Astrocyte of the cerebellum (primary cell): Measurements from ENCODE around the gene DDR2.

ENCODE experiments used
- DNase-seq: peaks from one replicate; pipeline ENCODE4 v3.0.0-alpha.2; 2011; ENCODE audit warnings: low read depth
- H3K4me3 ChIP-seq: 2 replicates; pipeline ENCODE4 v1.5.1; 2011; ENCODE audit warnings: mild to moderate bottlenecking, low read depth, low read length, moderate library complexity
- CTCF ChIP-seq: IDR thresholded peaks from 2 replicates; pipeline ENCODE4 v1.5.1; 2012; ENCODE audit warnings: low read length, low read depth, moderate library complexity, mild to moderate bottlenecking; ENCODE audit errors: missing control alignments
- in situ Hi-C: cut with HindIII; loops from 2 replicates; pipeline ENCODE4 v1.10.0; 2017; ENCODE audit warnings: low sequenced_read_pairs

The DDR2 gene

GRCh38 chr1:162717548-162718184 lies 85.4 kb downstream of the DDR2 start:
- no peak for DNase-seq
- no peak for TF ChIP-seq CTCF
- in situ Hi-C loops, result no loop called here
- H3K4me3 ChIP-seq, result no peak overlapping the region

- in situ Hi-C loops, result no loop called here
- no peak for TF ChIP-seq CTCF
- H3K4me3 ChIP-seq, result no peak overlapping the region
- DNase-seq, result no peak
Measured at GRCh38 chr1:162719678-162720077, 87.4 kb downstream of the DDR2 start.

- H3K4me3 ChIP-seq, result no peak overlapping the region
- no peak for DNase-seq
- in situ Hi-C loops, result no loop called here
- TF ChIP-seq CTCF, result no peak
Measured at GRCh38 chr1:162720996-162721395, 88.7 kb downstream of the DDR2 start.

- in situ Hi-C loops, result no loop called here
- no peak for TF ChIP-seq CTCF
- no peak for DNase-seq
- H3K4me3 ChIP-seq, result no peak overlapping the region
Measured at GRCh38 chr1:162721471-162721870, 89.2 kb downstream of the DDR2 start.

GRCh38 chr1:162722036-162722435 lies 89.8 kb downstream of the DDR2 start:
- no peak overlapping the region for H3K4me3 ChIP-seq
- TF ChIP-seq CTCF, result no peak
- no peak for DNase-seq
- in situ Hi-C loops, result no loop called here

GRCh38 chr1:162724583-162725120 lies 92.4 kb downstream of the DDR2 start:
- TF ChIP-seq CTCF, result no peak
- no peak overlapping the region for H3K4me3 ChIP-seq
- no peak for DNase-seq
- in situ Hi-C loops, result no loop called here
